Renal cortical epithelial cell (primary cell): ENCODE data around the gene AIF1L. TPM values are rescaled to one million over a fixed set of nuclear protein-coding genes. Genes with fewer than 3 reads are reported as not detected.
A peak's percentile ranks its signal among the peaks of the same experiment; 100 is the strongest.
"Not testable (repeated sequence)": the region's sequence is repeated elsewhere in the genome, so short reads cannot be mapped to it uniquely, and the experiment has no call there.

ENCODE experiments used
- DNase-seq: peaks from one replicate; pipeline ENCODE4 v3.0.0-alpha.2; 2011; ENCODE audit warnings: low read depth
- total RNA-seq: library from RNA; depleted of rRNA; stranded (reverse); fragments of >200 nt; gene quantifications from 2 replicates; pipeline ENCODE4 v1.2.3, GENCODE V29; 2014

Gene AIF1L
- total RNA-seq, 1 donor from 2014 or later, result 450 TPM

GRCh38 chr9:131099102-131099606 lies 2.8 kb downstream of the AIF1L start:
- no peak for DNase-seq

GRCh38 chr9:131099845-131100244 lies 3.5 kb downstream of the AIF1L start:
- DNase-seq, result not testable (repeated sequence)

GRCh38 chr9:131100445-131100844 lies 4.1 kb downstream of the AIF1L start:
- DNase-seq, result peak; percentile 88

- no peak for DNase-seq
These were observed 5.1 kb downstream of the AIF1L start for GRCh38 chr9:131101207-131101964.

GRCh38 chr9:131103024-131103423 lies 6.7 kb downstream of the AIF1L start:
- no peak for DNase-seq

- no peak for DNase-seq
These were observed 7.2 kb downstream of the AIF1L start for GRCh38 chr9:131103535-131103934.

- DNase-seq, result no peak
These were observed 7.8 kb downstream of the AIF1L start for GRCh38 chr9:131104016-131104740.

GRCh38 chr9:131105952-131106351 lies 9.6 kb downstream of the AIF1L start:
- DNase-seq, result no peak

- DNase-seq, result no peak
These were observed 11.4 kb downstream of the AIF1L start for GRCh38 chr9:131107760-131108159.

- peak; percentile 93 for DNase-seq
These were observed 15.0 kb downstream of the AIF1L start for GRCh38 chr9:131111186-131111853.

GRCh38 chr9:131111854-131112311 lies 15.6 kb downstream of the AIF1L start:
- no peak for DNase-seq

- peak; percentile 41 for DNase-seq
These were observed 16.2 kb downstream of the AIF1L start for GRCh38 chr9:131112374-131113154.

GRCh38 chr9:131113655-131114054 lies 17.3 kb downstream of the AIF1L start:
- DNase-seq, result peak; percentile 42

GRCh38 chr9:131114084-131114535 lies 17.8 kb downstream of the AIF1L start:
- DNase-seq, result no peak

GRCh38 chr9:131115360-131115742 lies 19.0 kb downstream of the AIF1L start:
- DNase-seq, result not testable (repeated sequence)

GRCh38 chr9:131116281-131117120 lies 20.2 kb downstream of the AIF1L start:
- no peak for DNase-seq

- no peak for DNase-seq
These were observed 20.9 kb downstream of the AIF1L start for GRCh38 chr9:131117121-131117761.

GRCh38 chr9:131117762-131118145 lies 21.4 kb downstream of the AIF1L start:
- no peak for DNase-seq

GRCh38 chr9:131119600-131119999 lies 23.3 kb downstream of the AIF1L start:
- no peak for DNase-seq

GRCh38 chr9:131120620-131121228 lies 24.4 kb downstream of the AIF1L start:
- DNase-seq, result no peak
